Astrocyte (in vitro differentiated cells and primary cell): ENCODE data around the gene VKORC1L1. TPM values are rescaled to one million over a fixed set of nuclear protein-coding genes. Genes with fewer than 3 reads are reported as not detected.

Source experiments
- DNase-seq: peaks from one replicate; pipeline ENCODE4 v3.0.0-alpha.2; 2010; ENCODE audit warnings: low read depth
- FAIRE-seq: peaks from 2 replicates; lab custom pipeline; 2011; peaks lifted over from hg19 to GRCh38; lab: Jason Lieb, UNC
- H2AFZ ChIP-seq: 2 replicates; pipeline ENCODE4 v1.6.0; 2012; ENCODE audit warnings: low read depth, low read length, inconsistent platforms
- H3K27ac ChIP-seq: 2 replicates; pipeline ENCODE4 v1.5.1; 2011; ENCODE audit warnings: low read depth, low read length, inconsistent platforms
- H3K27me3 ChIP-seq: 2 replicates; pipeline ENCODE4 v1.6.0; 2011; ENCODE audit warnings: low read length, inconsistent platforms; ENCODE audit not compliant: insufficient read depth
- H3K36me3 ChIP-seq: 2 replicates; pipeline ENCODE4 v1.5.1; 2011; ENCODE audit warnings: low read length, inconsistent platforms; ENCODE audit not compliant: insufficient read depth
- H3K4me1 ChIP-seq: 2 replicates; pipeline ENCODE4 v1.5.1; 2011; ENCODE audit warnings: low read length, inconsistent platforms; ENCODE audit not compliant: insufficient read depth
- H3K4me2 ChIP-seq: 2 replicates; pipeline ENCODE4 v1.6.0; 2012; ENCODE audit warnings: low read length, inconsistent platforms
- H3K4me3 ChIP-seq: 2 replicates; pipeline ENCODE4 v1.5.1; 2011; ENCODE audit warnings: low read depth, mild to moderate bottlenecking, low read length, inconsistent platforms; ENCODE audit not compliant: insufficient read depth
- H3K79me2 ChIP-seq: 2 replicates; pipeline ENCODE4 v1.6.0; 2012; ENCODE audit warnings: mild to moderate bottlenecking, low read length, inconsistent platforms; ENCODE audit not compliant: insufficient read depth
- H3K9ac ChIP-seq: 2 replicates; pipeline ENCODE4 v1.6.0; 2012; ENCODE audit warnings: mild to moderate bottlenecking, low read length, inconsistent platforms
- H3K9me3 ChIP-seq: 2 replicates; pipeline ENCODE4 v1.5.1; 2012; ENCODE audit warnings: low read depth, mild to moderate bottlenecking, low read length, inconsistent platforms; ENCODE audit not compliant: insufficient read depth
- H4K20me1 ChIP-seq: 2 replicates; pipeline ENCODE4 v1.6.0; 2012; ENCODE audit warnings: low read length, inconsistent platforms; ENCODE audit not compliant: insufficient read depth
- H3K27ac Mint-ChIP-seq: one replicate; pipeline ENCODE4 v1.8.0; 2021; ENCODE audit warnings: mild to moderate bottlenecking, mixed read lengths; ENCODE audit not compliant: unreplicated experiment
- H3K27me3 Mint-ChIP-seq: one replicate; pipeline ENCODE4 v1.8.0; 2021; ENCODE audit warnings: low read depth, mixed read lengths; ENCODE audit not compliant: unreplicated experiment
- H3K36me3 Mint-ChIP-seq: one replicate; pipeline ENCODE4 v1.8.0; 2021; ENCODE audit warnings: low read depth, mixed read lengths; ENCODE audit not compliant: unreplicated experiment
- H3K4me1 Mint-ChIP-seq: one replicate; pipeline ENCODE4 v1.8.0; 2021; ENCODE audit warnings: low read depth, mixed read lengths; ENCODE audit not compliant: unreplicated experiment
- H3K4me3 Mint-ChIP-seq: one replicate; pipeline ENCODE4 v1.8.0; 2021; ENCODE audit warnings: mild to moderate bottlenecking, moderate library complexity, mixed read lengths; ENCODE audit not compliant: unreplicated experiment
- H3K9me3 Mint-ChIP-seq: one replicate; pipeline ENCODE4 v1.8.0; 2021; ENCODE audit warnings: mild to moderate bottlenecking, mixed read lengths; ENCODE audit not compliant: unreplicated experiment
- EZH2 ChIP-seq: IDR thresholded peaks from 2 replicates; pipeline ENCODE4 v1.6.1; 2012; ENCODE audit warnings: mild to moderate bottlenecking, low read length, inconsistent platforms; ENCODE audit not compliant: insufficient read depth
- total RNA-seq: library from RNA; stranded (reverse); gene quantifications from 2 replicates; pipeline ENCODE4 v1.2.1, GENCODE V29; 2021
- TF ChIP-seq, protein P1 (sequence below): IDR thresholded peaks from 2 replicates; pipeline ENCODE4 v1.5.1; 2011; ENCODE audit warnings: low read depth, mild to moderate bottlenecking, inconsistent platforms, low read length, moderate library complexity; ENCODE audit not compliant: insufficient read depth

VKORC1L1 gene
- total RNA-seq, 1 donor from 2014 or later = 32.3 TPM

DNA sequence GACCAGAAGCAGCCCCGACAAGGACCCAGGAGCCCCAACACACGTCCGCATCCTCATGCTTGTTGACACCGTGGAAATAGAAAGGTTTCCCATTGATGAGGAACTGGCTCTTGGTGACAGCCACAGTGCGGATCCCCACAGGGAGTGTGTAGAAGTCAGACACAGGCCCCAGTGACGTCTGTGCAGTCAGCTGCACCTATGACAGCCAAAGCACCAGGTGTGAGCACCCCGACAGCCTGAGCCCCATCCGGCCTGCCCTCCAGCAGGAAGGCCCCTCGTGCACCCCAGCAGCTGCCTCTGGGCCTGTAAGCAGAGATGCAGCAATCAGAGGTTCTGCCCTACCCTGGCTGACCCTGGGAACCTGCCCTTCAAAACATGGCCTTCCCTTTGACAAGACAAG is 102.0 kb downstream of the VKORC1L1 start:
- H3K27ac ChIP-seq = no peak overlapping the region
- TF ChIP-seq EZH2 = no peak
- TF ChIP-seq, protein P1, sequence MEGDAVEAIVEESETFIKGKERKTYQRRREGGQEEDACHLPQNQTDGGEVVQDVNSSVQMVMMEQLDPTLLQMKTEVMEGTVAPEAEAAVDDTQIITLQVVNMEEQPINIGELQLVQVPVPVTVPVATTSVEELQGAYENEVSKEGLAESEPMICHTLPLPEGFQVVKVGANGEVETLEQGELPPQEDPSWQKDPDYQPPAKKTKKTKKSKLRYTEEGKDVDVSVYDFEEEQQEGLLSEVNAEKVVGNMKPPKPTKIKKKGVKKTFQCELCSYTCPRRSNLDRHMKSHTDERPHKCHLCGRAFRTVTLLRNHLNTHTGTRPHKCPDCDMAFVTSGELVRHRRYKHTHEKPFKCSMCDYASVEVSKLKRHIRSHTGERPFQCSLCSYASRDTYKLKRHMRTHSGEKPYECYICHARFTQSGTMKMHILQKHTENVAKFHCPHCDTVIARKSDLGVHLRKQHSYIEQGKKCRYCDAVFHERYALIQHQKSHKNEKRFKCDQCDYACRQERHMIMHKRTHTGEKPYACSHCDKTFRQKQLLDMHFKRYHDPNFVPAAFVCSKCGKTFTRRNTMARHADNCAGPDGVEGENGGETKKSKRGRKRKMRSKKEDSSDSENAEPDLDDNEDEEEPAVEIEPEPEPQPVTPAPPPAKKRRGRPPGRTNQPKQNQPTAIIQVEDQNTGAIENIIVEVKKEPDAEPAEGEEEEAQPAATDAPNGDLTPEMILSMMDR = no peak
- peaks cover 6% of the 10 kb centered on the region for H3K36me3 ChIP-seq
- Mint-ChIP-seq H3K4me1 (no peaks in the 10 kb centered on the region), H3K9me3 (no peaks in the 10 kb centered on the region), H3K4me3 (no peak overlapping the region), H3K36me3 (peaks cover 11% of the 10 kb centered on the region), H3K27ac (no peak overlapping the region), H3K27me3 (no peaks in the 10 kb centered on the region)
- no peak for DNase-seq
- no peak for FAIRE-seq
- no peaks in the 10 kb centered on the region for H3K27me3 ChIP-seq
- no peaks in the 10 kb centered on the region for H3K9me3 ChIP-seq
- no peak overlapping the region for H3K9ac ChIP-seq
- no peak overlapping the region for H3K4me2 ChIP-seq
- H3K79me2 ChIP-seq = no peaks in the 10 kb centered on the region
- no peaks in the 10 kb centered on the region for H4K20me1 ChIP-seq
- no peak overlapping the region for H3K4me3 ChIP-seq
- H2AFZ ChIP-seq = no peak overlapping the region
- no peaks in the 10 kb centered on the region for H3K4me1 ChIP-seq

DNA sequence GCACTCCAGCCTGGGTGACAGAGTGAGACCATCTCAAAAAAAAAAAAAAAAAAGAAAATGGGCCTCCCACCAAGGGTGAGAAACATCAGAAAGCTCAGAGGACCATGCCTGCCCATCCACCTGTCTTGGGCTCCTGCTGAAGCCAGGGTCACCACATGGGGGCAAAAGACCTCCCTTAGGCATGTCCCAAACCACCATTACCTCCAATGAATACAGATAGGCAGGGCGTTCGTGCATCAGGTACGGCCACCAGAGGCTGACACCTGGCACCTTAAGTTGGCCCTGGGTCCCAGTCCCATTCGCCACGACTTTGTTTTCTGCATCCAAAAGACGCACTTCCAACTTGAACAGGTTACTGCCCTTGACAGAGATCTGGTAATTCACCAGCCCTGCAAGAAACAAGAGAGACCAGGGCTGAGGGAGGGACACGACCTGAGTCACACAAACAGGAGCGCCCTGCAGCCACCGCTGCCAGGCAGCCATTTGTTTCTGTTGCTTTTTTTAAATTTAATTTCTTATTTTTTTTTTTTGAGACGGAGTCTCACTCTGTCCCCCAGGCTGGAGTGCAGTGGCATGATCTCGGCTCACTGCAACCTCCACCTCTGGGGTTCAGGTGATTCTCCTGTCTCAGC is 103.1 kb downstream of the VKORC1L1 start:
- FAIRE-seq (no peak), DNase-seq (no peak)
- peaks cover 5% of the 10 kb centered on the region for H3K4me1 ChIP-seq
- no peak overlapping the region for H3K27ac Mint-ChIP-seq
- H4K20me1 ChIP-seq = peaks cover 7% of the 10 kb centered on the region
- H3K4me2 ChIP-seq = no peak overlapping the region
- H3K36me3 ChIP-seq = peaks cover 3% of the 10 kb centered on the region
- TF ChIP-seq, protein P1 = no peak
- TF ChIP-seq EZH2 = no peak
- H3K27me3 Mint-ChIP-seq = no peaks in the 10 kb centered on the region
- no peak overlapping the region for H3K4me3 Mint-ChIP-seq
- no peaks in the 10 kb centered on the region for H3K9me3 Mint-ChIP-seq
- no peak overlapping the region for H2AFZ ChIP-seq
- H3K4me1 Mint-ChIP-seq = no peaks in the 10 kb centered on the region
- H3K9me3 ChIP-seq = no peaks in the 10 kb centered on the region
- H3K79me2 ChIP-seq = peaks cover 9% of the 10 kb centered on the region
- H3K36me3 Mint-ChIP-seq = peaks cover 10% of the 10 kb centered on the region
- no peak overlapping the region for H3K4me3 ChIP-seq
- no peak overlapping the region for H3K9ac ChIP-seq
- no peaks in the 10 kb centered on the region for H3K27me3 ChIP-seq
- no peak overlapping the region for H3K27ac ChIP-seq

- Mint-ChIP-seq H3K4me1 (no peaks in the 10 kb centered on the region), H3K4me3 (no peak overlapping the region), H3K27me3 (no peaks in the 10 kb centered on the region), H3K36me3 (peaks cover 10% of the 10 kb centered on the region), H3K9me3 (no peaks in the 10 kb centered on the region), H3K27ac (no peak overlapping the region)
- Histone ChIP-seq H3K4me2 (no peak overlapping the region), H3K27ac (no peak overlapping the region), H3K79me2 (peaks cover 17% of the 10 kb centered on the region), H3K27me3 (no peaks in the 10 kb centered on the region), H3K4me1 (peaks cover 7% of the 10 kb centered on the region), H3K4me3 (no peak overlapping the region), H3K9me3 (no peaks in the 10 kb centered on the region), H3K36me3 (peaks cover 3% of the 10 kb centered on the region), H3K9ac (no peak overlapping the region), H2AFZ (no peak overlapping the region), H4K20me1 (peaks cover 7% of the 10 kb centered on the region)
- DNase-seq (no peak), FAIRE-seq (no peak)
- TF ChIP-seq EZH2 = no peak
Measured at GRCh38 chr7:65976659-65977196, 103.9 kb downstream of the VKORC1L1 start.
